IMR-90 (cell line): ENCODE results near the gene FAM20A. TPM values are rescaled to one million over a fixed set of nuclear protein-coding genes. Genes with fewer than 3 reads are reported as not detected.

Experiments
- ATAC-seq: fragments of 200-7000 bp; cut with Tn5 transposase; 2 replicates; pipeline ENCODE4 v1.9.1; 2020; ENCODE audit warnings: low read depth, mild to moderate bottlenecking, moderate library complexity
- BruUV-seq: library from RNA; stranded (reverse); fragments of 400-500 nt; replicated peaks from 2 replicates; lab custom pipeline; 2021; lab: Mats Ljungman, UMichigan
- CTCF ChIA-PET: fragments of 300-600 bp; formaldehyde crosslinking; extraction: SDS; loops from one replicate; lab custom pipeline; 2021; ENCODE audit warnings: antibody characterized with exemption; lab: Yijun Ruan, JAX
- POLR2A ChIA-PET: fragments of 300-600 bp; sonication (Branson Sonifier 250); formaldehyde crosslinking; loops from one replicate; lab custom pipeline; 2022; ENCODE audit warnings: antibody characterized with exemption; ENCODE audit not compliant: unreplicated experiment; lab: Charles Lee
- DNase-seq: peaks from one replicate; pipeline ENCODE4 v3.0.0; 2013
- H2AFZ ChIP-seq: replicated peaks from 2 replicates; pipeline ENCODE3; 2013; ENCODE audit warnings: low read length, mild to moderate bottlenecking; ENCODE audit not compliant: poor library complexity
- H2AK5ac ChIP-seq: 2 replicates; pipeline ENCODE4 v1.6.1; 2013; ENCODE audit warnings: low read depth, low read length, inconsistent platforms
- H2AK9ac ChIP-seq: replicated peaks from 2 replicates; pipeline ENCODE3; 2013; ENCODE audit warnings: mild to moderate bottlenecking, low read depth, low read length, moderate library complexity; ENCODE audit not compliant: poor library complexity
- H2BK120ac ChIP-seq: 2 replicates; pipeline ENCODE4 v1.6.1; 2013; ENCODE audit warnings: low read depth, low read length, inconsistent platforms
- H2BK15ac ChIP-seq: 3 replicates; pipeline ENCODE4 v1.6.1; 2013; ENCODE audit warnings: low read depth, low read length, inconsistent platforms
- H2BK20ac ChIP-seq: 2 replicates; pipeline ENCODE4 v1.6.1; 2013; ENCODE audit warnings: low read depth, mild to moderate bottlenecking, inconsistent platforms, low read length, moderate library complexity
- H2BK5ac ChIP-seq: 2 replicates; pipeline ENCODE4 v1.6.1; 2013; ENCODE audit warnings: mild to moderate bottlenecking, low read depth, low read length, inconsistent platforms; ENCODE audit not compliant: poor library complexity, severe bottlenecking
- H3K14ac ChIP-seq: replicated peaks from 2 replicates; pipeline ENCODE4 v1.6.1; 2013; ENCODE audit warnings: low read depth, low read length, inconsistent platforms
- H3K18ac ChIP-seq: 2 replicates; pipeline ENCODE4 v1.6.1; 2013; ENCODE audit warnings: low read depth, low read length, control low read depth
- H3K23ac ChIP-seq: 2 replicates; pipeline ENCODE4 v1.6.1; 2013; ENCODE audit warnings: low read depth, low read length, inconsistent platforms
- H3K27ac ChIP-seq: 2 replicates; pipeline ENCODE4 v1.5.1; 2013; ENCODE audit warnings: mild to moderate bottlenecking, control low read depth, low read length; ENCODE audit not compliant: insufficient read depth
- H3K27me3 ChIP-seq: 2 replicates; pipeline ENCODE4 v1.6.1; 2013; ENCODE audit warnings: low read length; ENCODE audit not compliant: control insufficient read depth, insufficient read depth
- H3K36me3 ChIP-seq: 2 replicates; pipeline ENCODE4 v1.6.1; 2013; ENCODE audit warnings: low read length, mixed read lengths; ENCODE audit not compliant: control insufficient read depth, insufficient read depth
- H3K4ac ChIP-seq: 2 replicates; pipeline ENCODE4 v1.6.1; 2013; ENCODE audit warnings: low read depth, low read length, inconsistent platforms
- H3K4me1 ChIP-seq: 2 replicates; pipeline ENCODE4 v1.6.1; 2013; ENCODE audit warnings: low read length, mixed read lengths; ENCODE audit not compliant: control insufficient read depth, insufficient read depth
- H3K4me2 ChIP-seq: 2 replicates; pipeline ENCODE4 v1.6.1; 2013; ENCODE audit warnings: low read depth, mild to moderate bottlenecking, control low read depth, low read length, moderate library complexity
- H3K4me3 ChIP-seq: 2 replicates; pipeline ENCODE4 v1.5.1; 2013; ENCODE audit warnings: low read depth, mild to moderate bottlenecking, control low read depth, low read length, moderate library complexity; ENCODE audit not compliant: insufficient read depth
- H3K56ac ChIP-seq: 2 replicates; pipeline ENCODE4 v1.6.1; 2013; ENCODE audit warnings: low read length, inconsistent platforms; ENCODE audit not compliant: insufficient read depth; ENCODE audit errors: extremely low read depth
- H3K79me1 ChIP-seq, 2 experiments: 2 replicates each; pipeline ENCODE4 v1.6.1; 2013; ENCODE audit warnings: low read length in 2 of 2, inconsistent platforms in 1 of 2, low read depth in 1 of 2
- H3K9ac ChIP-seq: 2 replicates; pipeline ENCODE4 v1.6.1; 2013; ENCODE audit warnings: low read depth, low read length, control low read depth
- H3K9me1 ChIP-seq: 2 replicates; pipeline ENCODE4 v1.6.1; 2013; ENCODE audit warnings: low read length, inconsistent platforms; ENCODE audit not compliant: insufficient read depth
- H3K9me3 ChIP-seq: 2 replicates; pipeline ENCODE4 v1.6.1; 2013; ENCODE audit warnings: low read length; ENCODE audit not compliant: control insufficient read depth, insufficient read depth
- H4K20me1 ChIP-seq: 2 replicates; pipeline ENCODE4 v1.6.1; 2013; ENCODE audit warnings: low read length, inconsistent platforms; ENCODE audit not compliant: insufficient read depth
- H4K5ac ChIP-seq: 2 replicates; pipeline ENCODE4 v1.6.1; 2013; ENCODE audit warnings: mild to moderate bottlenecking, low read depth, low read length, control low read depth
- H4K8ac ChIP-seq, 2 experiments: 2 replicates each; pipeline ENCODE4 v1.6.1; 2013; ENCODE audit warnings: low read depth in 2 of 2, low read length in 2 of 2, control low read depth in 1 of 2, inconsistent platforms in 1 of 2
- H4K91ac ChIP-seq: 2 replicates; pipeline ENCODE4 v1.6.1; 2013; ENCODE audit warnings: low read depth, low read length, inconsistent platforms; ENCODE audit not compliant: insufficient read depth
- CEBPB ChIP-seq: IDR thresholded peaks from 2 replicates; pipeline ENCODE4 v1.6.1; 2012; ENCODE audit warnings: low read depth, low read length, improper control_type of control experiment
- CHD1 ChIP-seq: IDR thresholded peaks from 2 replicates; pipeline ENCODE4 v1.6.1; 2012; ENCODE audit warnings: low read depth, low read length, improper control_type of control experiment
- ELK1 ChIP-seq: fragments of 150-350 bp; IDR thresholded peaks from 2 replicates; pipeline ENCODE4 v1.6.1; 2016; ENCODE audit warnings: low read depth, mild to moderate bottlenecking, low read length, moderate library complexity, borderline replicate concordance
- NFE2L2 ChIP-seq: fragments of 150-350 bp; IDR thresholded peaks from 2 replicates; pipeline ENCODE4 v1.6.1; 2016; ENCODE audit warnings: low read depth, mild to moderate bottlenecking, low read length
- POLR2A ChIP-seq: IDR thresholded peaks from 2 replicates; pipeline ENCODE4 v1.6.1; 2012; ENCODE audit warnings: mild to moderate bottlenecking, low read depth, low read length
- RAD21 ChIP-seq: IDR thresholded peaks from 2 replicates; pipeline ENCODE4 v1.6.1; 2012; ENCODE audit warnings: low read length, improper control_type of control experiment
- RCOR1 ChIP-seq: IDR thresholded peaks from 2 replicates; pipeline ENCODE4 v1.6.1; 2012; ENCODE audit warnings: mild to moderate bottlenecking, low read length, improper control_type of control experiment; ENCODE audit not compliant: insufficient replicate concordance
- RFX5 ChIP-seq: IDR thresholded peaks from 2 replicates; pipeline ENCODE4 v1.8.0; 2012; ENCODE audit warnings: low read depth, mild to moderate bottlenecking, low read length, moderate library complexity
- USF2 ChIP-seq: fragments of 150-350 bp; IDR thresholded peaks from 2 replicates; pipeline ENCODE4 v1.6.1; 2017; ENCODE audit warnings: mild to moderate bottlenecking, antibody characterized with exemption, low read length, low read depth
- WGBS, 2 experiments: methylation state at CpG; one replicate each; pipeline versions ENCODE4 v1.1.5 to v1.1.7; 2013; ENCODE audit warnings: missing lambda C conversion rate in 2 of 2; ENCODE audit not compliant: insufficient read length in 1 of 2; ENCODE audit errors: extremely low coverage in 2 of 2; 5-methylcytosine and 5-hydroxymethylcytosine counted together
- dilution Hi-C: fragments of 300-500 bp; cut with HindIII; formaldehyde crosslinking; loops from one replicate; pipeline ENCODE4 v1.14.3; 2018; ENCODE audit warnings: low sequenced_read_pairs; ENCODE audit not compliant: unreplicated experiment
- in situ Hi-C: fragments of 300-500 bp; cut with MboI; formaldehyde crosslinking; loops from 3 replicates; pipeline ENCODE4 v1.14.3; 2019; ENCODE audit warnings: low sequenced_read_pairs, inconsistent platforms, mixed read lengths
- intact Hi-C: fragments of 100-400 bp; cut with micrococcal nuclease; formaldehyde crosslinking; loops from 2 replicates; pipeline ENCODE4 v1.10.0; 2022
- polyA plus RNA-seq, 3 experiments: library from polyadenylated mRNA; depleted of rRNA; stranded (reverse); fragments of >200 nt; gene quantifications; 2 replicates each; pipeline ENCODE4 v1.2.3, GENCODE V29; 2012; ENCODE audit warnings: low replicate concordance in 1 of 3
- total RNA-seq: library from RNA; depleted of rRNA; stranded (reverse); fragments of >200 nt; gene quantifications from 2 replicates; pipeline ENCODE4 v1.2.3, GENCODE V29; 2012

FAM20A gene
- total and polyA plus RNA-seq, 2 of the 4 experiments (the other 2 are of a cell fraction) = not detected

DNA sequence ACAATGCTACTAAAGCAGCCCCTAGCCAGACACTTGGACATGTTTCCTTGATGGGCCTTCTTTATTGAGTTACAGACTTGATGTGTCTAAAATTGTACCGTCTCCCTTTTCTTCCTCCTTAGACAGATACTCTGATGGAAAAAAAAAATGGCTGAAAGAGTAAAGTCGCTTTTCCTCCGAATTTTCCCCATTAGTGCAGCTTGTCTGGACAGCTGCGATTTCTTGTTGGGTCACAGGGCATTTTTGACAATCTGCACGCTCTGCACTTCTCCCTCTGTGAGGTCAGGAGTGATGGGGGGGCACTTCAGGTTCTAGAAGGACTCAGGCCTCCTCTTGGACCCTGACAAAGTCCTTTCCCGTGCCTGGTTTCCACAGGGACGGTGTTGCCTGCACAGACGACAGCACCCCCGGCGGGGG is 89.9 kb downstream of the FAM20A start:
- H3K18ac ChIP-seq = no peak overlapping the region
- peak overlapping the region; percentile 98 for H2AK9ac ChIP-seq
- intact Hi-C loops = loop anchor here (2.0 kb wide), 1 partner anchor 44 kb away; no protein-coding TSS in a partner anchor
- no peaks in the 10 kb centered on the region for H3K27me3 ChIP-seq
- ChIA-PET POLR2A (no interaction called here), CTCF (interaction anchor here (0.6 to 0.7 kb wide), 3 partner anchors 42 to 711 kb away, joined by 3 to 7 read pairs (median 3); no protein-coding TSS in a partner anchor)
- peaks cover 0 to 14% of the 10 kb centered on the region in 2 experiments; a peak in 2 of 4 replicates for H3K79me1 ChIP-seq
- H3K4ac ChIP-seq = peak overlapping the region; percentile 55; the same call in 1 of the 2 replicates
- H3K56ac ChIP-seq = peak overlapping the region; percentile 47; the same call in 1 of the 2 replicates
- H2AK5ac ChIP-seq = no peak overlapping the region
- peak overlapping the region; percentile 95 for H3K27ac ChIP-seq
- peak overlapping the region; percentile 65 for H3K14ac ChIP-seq
- peaks cover 2% of the 10 kb centered on the region; the same call in 1 of the 2 replicates for H3K9me1 ChIP-seq
- in situ Hi-C loops = no loop called here
- peaks cover 1% of the 10 kb centered on the region; the same call in 1 of the 2 replicates for H3K4me1 ChIP-seq
- H3K4me3 ChIP-seq = peak overlapping the region; percentile 77
- H3K9me3 ChIP-seq = no peaks in the 10 kb centered on the region
- ATAC-seq = no peak
- no peak for TF ChIP-seq CEBPB
- TF ChIP-seq USF2 = no peak
- no peak for TF ChIP-seq NFE2L2
- TF ChIP-seq RAD21 = no peak
- no peak for TF ChIP-seq RFX5
- no peak for TF ChIP-seq RCOR1
- no peak for TF ChIP-seq POLR2A
- TF ChIP-seq CHD1 = no peak
- no peak for TF ChIP-seq ELK1
- WGBS, 2 experiments = 0% methylated on average over 6 of the region's 10 CpGs; no CpG with 5 or more reads in 1 of the 2 experiments
- H3K9ac ChIP-seq = peak overlapping the region; percentile 85
- peak overlapping the region; percentile 26; the same call in 1 of the 2 replicates for H3K23ac ChIP-seq
- H2AFZ ChIP-seq = peak overlapping the region; percentile 99
- H2BK20ac ChIP-seq = 0 out of 2 replicates have a peak overlapping the region, but pooled peaks have one; percentile 61
- dilution Hi-C loops = no loop called here
- no TSS peak for BruUV-seq
- H3K36me3 ChIP-seq = peaks cover 2% of the 10 kb centered on the region; the same call in 1 of the 2 replicates
- peaks cover 26% of the 10 kb centered on the region for H4K20me1 ChIP-seq
- no peak for DNase-seq
- H4K8ac ChIP-seq = peak overlapping the region; percentile 73 to 76; a peak in 3 of 4 replicates
- H2BK120ac ChIP-seq = peak overlapping the region; percentile 13; the same call in 1 of the 2 replicates
- H3K4me2 ChIP-seq = peak overlapping the region; percentile 80
- H4K5ac ChIP-seq = peak overlapping the region; percentile 28; the same call in 1 of the 2 replicates
- peak overlapping the region; percentile 61 for H2BK5ac ChIP-seq
- no peak overlapping the region for H2BK15ac ChIP-seq
- H4K91ac ChIP-seq = no peak overlapping the region
